HFF-Myc (cell line): ENCODE data around the gene VWA5A.

Experiments
- DNase-seq: peaks from one replicate; pipeline ENCODE4 v3.0.0-alpha.2; 2011; ENCODE audit warnings: low read depth; ENCODE audit errors: extremely low read depth
- H3K4me3 ChIP-seq: replicated peaks from 2 replicates; pipeline ENCODE4 v1.5.1; 2011; ENCODE audit warnings: low read depth, mild to moderate bottlenecking, control low read depth, low read length
- TF ChIP-seq, protein P1 (sequence below): IDR thresholded peaks from 2 replicates; pipeline ENCODE4 v1.5.1; 2012; ENCODE audit warnings: mild to moderate bottlenecking, low read depth, low read length, control low read depth; ENCODE audit errors: missing control alignments

VWA5A gene

DNA sequence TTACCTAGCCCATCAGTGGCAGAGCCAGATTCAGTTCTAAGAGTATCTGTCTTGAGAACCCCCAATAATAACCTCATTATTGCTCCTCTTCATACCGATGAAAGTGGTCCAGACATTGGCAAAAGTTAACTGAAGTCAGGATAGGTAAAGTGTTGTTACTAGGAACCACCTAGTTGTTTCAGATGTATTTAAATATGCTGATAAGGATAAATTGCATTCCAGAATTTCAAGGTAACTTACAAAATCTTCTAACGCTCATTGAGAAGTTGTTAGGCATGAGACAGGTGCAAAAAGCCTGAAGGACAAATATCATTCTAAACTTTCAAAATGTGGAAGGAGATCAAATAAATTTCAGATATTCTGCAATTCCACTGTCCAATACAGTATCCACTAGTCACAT, 27.8 kb downstream of the VWA5A start:
- DNase-seq, result no peak
- TF ChIP-seq, protein P1, sequence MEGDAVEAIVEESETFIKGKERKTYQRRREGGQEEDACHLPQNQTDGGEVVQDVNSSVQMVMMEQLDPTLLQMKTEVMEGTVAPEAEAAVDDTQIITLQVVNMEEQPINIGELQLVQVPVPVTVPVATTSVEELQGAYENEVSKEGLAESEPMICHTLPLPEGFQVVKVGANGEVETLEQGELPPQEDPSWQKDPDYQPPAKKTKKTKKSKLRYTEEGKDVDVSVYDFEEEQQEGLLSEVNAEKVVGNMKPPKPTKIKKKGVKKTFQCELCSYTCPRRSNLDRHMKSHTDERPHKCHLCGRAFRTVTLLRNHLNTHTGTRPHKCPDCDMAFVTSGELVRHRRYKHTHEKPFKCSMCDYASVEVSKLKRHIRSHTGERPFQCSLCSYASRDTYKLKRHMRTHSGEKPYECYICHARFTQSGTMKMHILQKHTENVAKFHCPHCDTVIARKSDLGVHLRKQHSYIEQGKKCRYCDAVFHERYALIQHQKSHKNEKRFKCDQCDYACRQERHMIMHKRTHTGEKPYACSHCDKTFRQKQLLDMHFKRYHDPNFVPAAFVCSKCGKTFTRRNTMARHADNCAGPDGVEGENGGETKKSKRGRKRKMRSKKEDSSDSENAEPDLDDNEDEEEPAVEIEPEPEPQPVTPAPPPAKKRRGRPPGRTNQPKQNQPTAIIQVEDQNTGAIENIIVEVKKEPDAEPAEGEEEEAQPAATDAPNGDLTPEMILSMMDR, result no peak
- no peak overlapping the region for H3K4me3 ChIP-seq

DNA sequence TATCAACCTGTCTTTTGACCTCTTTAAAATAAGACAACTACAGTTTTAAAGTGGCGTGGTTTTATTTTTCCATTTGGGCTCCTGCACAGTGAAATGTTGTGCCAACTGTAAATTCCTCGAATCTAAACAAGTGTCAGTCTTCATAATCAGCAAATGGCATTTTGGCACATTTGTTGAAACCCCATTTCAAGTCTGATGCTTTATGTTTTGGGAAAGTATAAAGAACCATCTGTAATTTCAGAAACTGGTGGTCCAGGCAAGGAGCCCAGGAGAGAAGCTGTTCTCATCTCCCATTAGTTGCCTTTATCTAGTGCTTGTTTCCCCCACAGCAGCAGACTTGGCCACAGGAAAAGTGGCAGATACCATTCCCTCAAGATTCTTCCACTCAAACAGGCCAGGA, 32.7 kb downstream of the VWA5A start:
- DNase-seq, result no peak
- H3K4me3 ChIP-seq, result no peak overlapping the region
- TF ChIP-seq, protein P1, result no peak

DNA sequence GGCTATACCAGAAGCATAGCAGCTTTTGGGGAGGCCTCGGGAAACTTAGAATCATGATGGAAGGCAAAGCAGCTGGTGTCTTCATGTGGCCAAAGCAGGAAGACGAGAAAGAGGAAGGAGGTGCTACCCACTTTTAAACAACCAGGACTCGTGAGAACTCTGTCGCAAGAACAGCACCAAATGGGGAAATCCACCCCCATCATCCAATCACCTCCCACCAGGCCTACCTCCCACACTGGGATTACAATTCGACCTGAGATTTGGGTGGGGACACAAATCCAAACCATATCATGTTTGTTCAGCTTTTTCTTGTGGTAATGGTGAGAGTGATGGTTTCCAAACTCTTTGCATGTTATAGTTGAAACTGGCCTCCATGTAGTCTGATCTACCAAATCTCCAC, 35.4 kb downstream of the VWA5A start:
- no peak overlapping the region for H3K4me3 ChIP-seq
- no peak for DNase-seq
- TF ChIP-seq, protein P1, result no peak

DNA sequence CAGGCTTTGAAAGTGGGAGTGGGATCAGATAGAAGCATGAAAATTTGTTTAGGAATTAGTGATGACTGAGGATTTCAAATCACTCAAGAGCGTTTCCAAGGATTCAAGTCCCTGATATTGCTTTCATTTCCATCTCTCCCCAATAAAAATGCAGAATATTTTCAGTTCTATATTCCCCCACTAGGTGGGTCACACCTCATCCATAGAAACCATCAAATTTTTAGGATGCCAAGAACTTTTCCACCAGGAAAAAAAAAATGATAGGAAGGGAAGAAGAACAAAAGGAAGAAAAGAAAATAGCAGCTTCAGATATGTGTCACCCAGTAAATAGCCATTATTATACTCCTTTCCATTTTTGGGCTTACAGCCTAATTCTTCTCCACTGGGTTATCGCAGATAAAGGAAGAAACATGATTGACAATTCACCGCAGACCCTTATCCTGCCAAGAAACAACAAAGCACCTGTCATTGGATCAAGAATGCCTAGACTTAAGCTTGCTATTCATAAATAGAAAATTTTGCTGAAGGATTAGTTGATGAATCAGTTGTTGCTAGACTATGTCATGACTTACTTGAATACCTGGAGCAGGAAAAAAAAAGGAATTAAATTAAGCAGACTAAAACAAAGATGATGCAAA, 37.6 kb downstream of the VWA5A start:
- H3K4me3 ChIP-seq, result no peak overlapping the region
- DNase-seq, result no peak
- TF ChIP-seq, protein P1, result no peak

DNA sequence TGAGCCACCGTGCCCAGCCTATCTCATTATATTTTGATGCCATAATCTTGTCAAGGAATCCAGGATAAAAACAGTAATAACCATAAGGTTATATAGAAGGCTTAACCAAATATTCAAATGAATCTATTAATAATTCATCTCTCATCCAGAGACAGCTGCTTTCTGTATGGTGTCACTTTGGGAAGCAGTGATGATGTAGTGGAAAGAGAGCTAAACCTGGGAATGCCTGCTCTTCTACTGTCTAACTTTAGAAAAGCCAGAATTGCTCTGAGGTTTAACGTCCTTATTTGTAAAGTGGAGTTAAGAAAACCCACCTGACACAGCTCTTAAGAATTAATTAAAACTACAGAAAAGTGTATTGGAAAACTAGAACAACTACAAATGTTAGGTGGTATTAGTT, 38.6 kb downstream of the VWA5A start:
- H3K4me3 ChIP-seq, result no peak overlapping the region
- TF ChIP-seq, protein P1, result no peak
- DNase-seq, result no peak

DNA sequence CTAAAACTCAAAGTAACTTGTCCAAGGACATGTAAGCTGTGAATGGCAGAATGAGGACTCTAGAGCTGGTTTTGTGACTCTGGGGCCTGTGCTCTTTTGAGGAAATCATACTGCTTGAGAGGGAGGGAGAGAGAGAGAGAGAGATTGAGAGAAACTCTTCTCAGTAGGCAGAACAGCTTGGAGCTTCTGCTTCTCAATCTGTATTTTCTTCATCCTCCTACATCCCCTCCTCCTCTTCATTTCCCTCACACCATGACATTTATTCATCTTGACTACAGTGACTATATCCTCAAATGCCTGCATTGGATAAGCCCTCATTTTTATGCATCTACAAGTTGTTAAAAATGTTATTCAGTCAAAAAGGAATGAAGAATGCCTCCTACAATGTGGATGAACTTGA, 44.2 kb downstream of the VWA5A start:
- H3K4me3 ChIP-seq, result no peak overlapping the region
- no peak for DNase-seq
- TF ChIP-seq, protein P1, result no peak

DNA sequence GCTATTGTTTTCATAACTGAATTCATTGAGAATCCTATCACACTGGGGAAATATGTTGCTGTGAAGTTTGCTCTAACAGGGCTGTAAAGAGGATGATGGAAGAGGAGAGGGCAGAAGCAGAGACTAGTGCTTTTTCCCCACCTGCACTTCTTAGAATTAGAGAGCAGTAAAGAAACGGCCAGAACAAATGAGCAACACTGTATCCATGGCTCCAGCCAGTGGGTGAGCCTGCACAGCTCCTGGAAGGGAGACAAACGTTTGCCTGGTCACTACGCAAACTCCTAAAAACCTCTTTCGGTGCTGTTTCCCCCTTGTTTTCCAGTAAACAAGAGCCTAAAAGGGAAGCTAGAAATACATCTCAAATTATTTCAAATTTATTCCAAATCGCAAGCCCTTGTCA, 45.7 kb downstream of the VWA5A start:
- H3K4me3 ChIP-seq, result no peak overlapping the region
- no peak for DNase-seq
- TF ChIP-seq, protein P1, result no peak
